HG03442 (cell line): ENCODE data around the gene NR2E3.

Experiments
- ATAC-seq: cut with Tn5 transposase; IDR thresholded peaks from one replicate; pipeline ENCODE4 v1.9.1; 2021; ENCODE audit warnings: mild to moderate bottlenecking, moderate library complexity; ENCODE audit not compliant: unreplicated experiment

Gene NR2E3

GRCh38 chr15:71790081-71790480 is 20.3 kb upstream of the NR2E3 start:
- no peak for ATAC-seq

DNA sequence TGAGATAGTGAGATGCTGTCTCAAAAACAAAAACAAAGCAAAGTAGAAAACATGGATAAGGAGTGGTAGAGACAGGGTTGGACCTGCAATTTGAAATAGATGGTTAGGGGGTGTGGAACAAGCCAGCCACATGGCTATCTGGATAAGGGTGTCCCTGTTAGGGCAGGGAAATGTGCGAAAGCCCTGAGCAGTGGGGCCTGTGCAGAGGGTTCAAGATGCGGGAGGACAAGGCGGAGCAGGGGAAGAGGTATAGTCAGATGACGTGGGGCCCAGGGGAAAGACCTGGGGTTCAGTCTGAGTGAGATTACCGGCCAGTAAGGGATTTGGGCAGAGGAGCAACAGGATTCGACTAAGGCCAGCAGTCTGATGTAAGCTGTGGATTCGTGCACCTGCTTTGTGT is 18.4 kb upstream of the NR2E3 start:
- no peak for ATAC-seq

GRCh38 chr15:71792521-71792920 is 17.8 kb upstream of the NR2E3 start:
- ATAC-seq: no peak

- no peak for ATAC-seq
Measured at GRCh38 chr15:71798641-71799040, 11.7 kb upstream of the NR2E3 start.

DNA sequence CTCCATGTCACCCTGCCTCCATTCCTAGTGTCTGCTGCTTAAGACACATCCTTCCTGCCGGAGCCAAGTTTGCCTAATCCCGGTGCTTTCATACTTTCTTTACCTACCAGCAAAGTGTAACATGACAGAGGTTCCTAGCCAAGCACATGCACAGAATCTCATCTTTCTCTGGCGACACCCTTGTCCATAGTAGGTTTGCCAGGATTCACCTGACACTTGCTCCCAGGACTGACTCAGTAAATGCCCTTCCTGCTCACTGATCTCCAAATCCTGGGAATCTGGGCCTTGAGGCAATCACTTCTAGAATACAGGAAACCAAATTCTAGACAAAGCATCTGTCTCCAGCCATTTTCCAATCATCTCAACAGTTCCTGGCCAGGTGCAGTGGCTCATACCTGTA is 10.2 kb upstream of the NR2E3 start:
- no peak for ATAC-seq

- ATAC-seq: no peak
Measured at GRCh38 chr15:71800835-71801745, 9.3 kb upstream of the NR2E3 start.

DNA sequence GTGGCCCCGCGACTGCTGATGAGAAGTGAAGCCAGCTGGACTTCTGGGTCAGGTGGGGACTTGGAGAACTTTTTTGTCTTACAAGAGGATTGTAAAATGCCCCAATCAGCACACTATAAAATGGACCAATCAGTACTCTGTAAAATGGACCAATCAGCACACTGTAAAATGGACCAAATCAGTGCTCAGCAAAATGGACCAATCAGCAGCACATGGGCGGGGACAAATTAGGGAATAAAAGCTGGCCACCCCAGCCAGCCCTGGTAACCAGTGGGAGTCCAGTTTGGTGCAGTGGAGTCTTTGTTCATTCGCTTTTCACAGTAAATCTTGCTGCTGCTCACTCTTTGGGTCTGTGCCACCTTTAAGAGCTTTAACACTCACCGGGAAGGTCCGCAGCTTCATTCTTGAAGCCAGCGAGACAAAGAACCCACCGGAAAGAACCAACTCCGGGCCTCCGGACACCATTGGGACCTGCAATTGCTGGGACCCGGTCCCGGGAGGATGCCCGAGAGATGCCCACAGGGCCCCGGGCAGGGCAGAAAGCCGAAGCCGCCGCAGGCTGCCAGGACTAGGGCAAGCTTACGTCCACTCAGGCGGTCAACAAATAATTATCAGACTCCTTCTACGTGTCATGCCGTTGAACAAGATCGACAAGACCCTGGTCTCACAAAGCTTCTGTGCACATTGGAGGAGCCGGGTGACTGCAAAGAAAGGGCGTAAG is 8.3 kb upstream of the NR2E3 start:
- no peak for ATAC-seq

DNA sequence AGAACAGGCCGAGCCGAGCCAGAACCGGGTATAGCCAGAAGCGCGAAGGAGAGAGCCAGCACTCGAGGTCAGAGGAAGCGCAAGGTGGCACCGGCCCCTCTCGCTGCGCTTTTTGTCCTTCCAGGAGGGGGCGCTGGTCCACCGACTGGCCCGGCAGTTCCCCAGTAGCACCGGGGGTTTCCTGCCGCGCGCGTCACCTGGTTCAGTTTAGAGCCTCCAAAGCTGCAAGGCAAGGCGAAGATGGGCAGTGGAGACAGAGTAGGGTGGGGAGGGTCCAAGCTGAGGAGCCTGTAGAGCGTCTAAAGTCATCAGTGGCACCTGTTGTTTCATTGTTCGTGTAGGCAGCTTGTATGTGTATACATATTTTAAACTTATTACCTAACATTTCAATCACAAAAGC is 7.6 kb upstream of the NR2E3 start:
- no peak for ATAC-seq

GRCh38 chr15:71804226-71804625 is 6.1 kb upstream of the NR2E3 start:
- peak; percentile 36 for ATAC-seq

DNA sequence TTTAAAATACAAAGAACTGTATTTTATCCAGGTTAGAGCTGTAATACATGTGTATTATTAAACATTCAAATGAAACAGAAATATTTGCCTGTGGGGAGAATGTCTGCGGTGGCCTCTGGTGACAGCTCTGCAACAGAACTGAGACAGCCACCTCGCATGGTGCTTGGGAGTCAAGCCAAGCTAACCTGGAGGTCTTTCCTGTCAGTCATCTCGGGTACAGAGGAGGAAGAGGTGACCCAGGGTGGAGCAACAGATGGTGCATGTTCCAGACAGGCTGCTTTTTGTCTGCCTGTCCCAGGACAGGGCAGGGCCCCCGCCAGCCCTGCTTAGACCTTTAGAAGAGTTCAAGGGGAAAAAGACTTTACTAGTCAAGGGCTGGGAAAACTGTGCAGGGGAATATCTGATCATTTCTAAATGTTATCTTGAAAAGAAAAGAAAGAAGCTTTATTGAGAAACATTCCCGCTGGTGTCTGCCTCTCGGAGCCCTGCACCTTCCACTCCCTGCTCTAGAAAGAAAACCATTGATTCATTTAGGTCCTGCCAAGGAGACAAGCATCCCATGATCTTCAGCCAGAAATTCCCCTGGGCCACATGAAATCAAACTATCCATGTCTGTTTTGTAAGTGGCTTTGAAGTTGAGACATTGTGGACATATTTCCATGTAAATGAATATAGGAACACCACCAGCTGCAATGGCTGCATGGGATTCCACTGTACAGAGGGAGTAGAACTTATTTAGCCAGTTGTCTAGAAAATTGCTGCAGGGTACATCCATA is 5.5 kb upstream of the NR2E3 start:
- peak; percentile 54 for ATAC-seq

DNA sequence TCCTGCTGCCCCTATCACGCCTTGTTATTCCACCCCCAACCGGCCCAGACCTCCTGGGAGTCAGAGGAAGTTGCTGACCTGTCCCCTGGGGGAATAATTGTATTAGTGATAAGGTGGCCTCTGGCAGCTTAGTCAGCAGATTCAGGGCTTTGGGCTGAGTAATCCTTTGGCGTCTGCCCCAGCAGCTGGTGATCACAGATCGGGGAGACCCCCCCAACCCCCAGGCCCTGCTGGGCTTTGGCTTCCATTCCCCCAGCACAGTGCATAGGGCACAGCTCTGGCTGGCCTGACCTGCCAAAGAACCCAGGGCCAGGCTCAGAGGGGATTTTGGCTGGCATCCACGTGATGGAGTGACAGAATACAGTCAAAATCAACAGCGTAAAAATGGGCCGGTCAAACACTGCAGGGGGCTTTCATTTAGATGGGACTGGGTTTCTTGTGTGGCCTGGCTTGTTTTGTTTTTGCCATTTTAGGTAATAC is 3.9 kb upstream of the NR2E3 start:
- no peak for ATAC-seq

DNA sequence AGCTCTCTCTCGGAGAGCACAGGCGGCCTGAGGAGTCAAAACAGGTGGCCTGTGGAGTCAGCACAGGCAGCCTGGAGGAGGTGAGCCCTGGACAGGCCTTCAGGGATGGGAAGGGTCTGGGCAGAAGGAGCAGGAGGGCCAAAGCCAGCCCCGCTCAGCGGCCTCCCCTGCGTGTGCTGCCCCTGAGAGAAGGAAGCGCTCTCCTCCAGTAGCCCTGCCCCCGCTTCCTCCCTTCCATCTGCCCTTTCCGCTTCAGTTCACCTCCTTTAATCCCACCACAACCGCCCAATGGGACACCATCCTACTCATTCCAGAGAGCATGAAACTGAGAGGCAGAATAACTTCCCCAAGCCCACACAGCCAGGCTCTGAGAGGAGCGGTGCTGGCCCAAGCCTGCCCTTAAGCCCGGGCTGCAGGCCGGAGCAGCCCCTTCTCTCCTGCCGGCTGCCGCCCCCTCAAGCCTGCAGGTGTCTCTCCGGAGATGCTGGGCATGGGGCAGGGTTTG is 3.2 kb upstream of the NR2E3 start:
- ATAC-seq: no peak

DNA sequence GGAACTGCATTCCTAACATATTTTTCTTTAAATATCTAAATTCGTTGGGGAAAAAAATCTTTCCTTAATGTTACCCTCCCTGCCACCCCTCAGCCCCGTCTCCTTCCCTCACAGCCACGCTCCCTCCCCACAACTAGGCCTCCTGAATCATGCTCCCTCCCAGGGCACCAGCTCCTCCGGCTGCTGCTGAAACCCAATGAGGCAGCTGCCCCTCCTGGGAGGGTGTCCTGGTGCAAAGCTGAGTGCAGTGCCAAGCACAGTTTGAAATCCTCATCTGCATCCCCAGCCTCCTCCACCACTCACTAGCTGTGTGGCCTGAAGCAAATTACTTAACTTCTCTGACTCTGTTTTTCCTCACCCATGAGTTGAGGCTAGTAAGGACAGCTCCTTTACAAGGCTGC is 2.7 kb upstream of the NR2E3 start:
- ATAC-seq: no peak

DNA sequence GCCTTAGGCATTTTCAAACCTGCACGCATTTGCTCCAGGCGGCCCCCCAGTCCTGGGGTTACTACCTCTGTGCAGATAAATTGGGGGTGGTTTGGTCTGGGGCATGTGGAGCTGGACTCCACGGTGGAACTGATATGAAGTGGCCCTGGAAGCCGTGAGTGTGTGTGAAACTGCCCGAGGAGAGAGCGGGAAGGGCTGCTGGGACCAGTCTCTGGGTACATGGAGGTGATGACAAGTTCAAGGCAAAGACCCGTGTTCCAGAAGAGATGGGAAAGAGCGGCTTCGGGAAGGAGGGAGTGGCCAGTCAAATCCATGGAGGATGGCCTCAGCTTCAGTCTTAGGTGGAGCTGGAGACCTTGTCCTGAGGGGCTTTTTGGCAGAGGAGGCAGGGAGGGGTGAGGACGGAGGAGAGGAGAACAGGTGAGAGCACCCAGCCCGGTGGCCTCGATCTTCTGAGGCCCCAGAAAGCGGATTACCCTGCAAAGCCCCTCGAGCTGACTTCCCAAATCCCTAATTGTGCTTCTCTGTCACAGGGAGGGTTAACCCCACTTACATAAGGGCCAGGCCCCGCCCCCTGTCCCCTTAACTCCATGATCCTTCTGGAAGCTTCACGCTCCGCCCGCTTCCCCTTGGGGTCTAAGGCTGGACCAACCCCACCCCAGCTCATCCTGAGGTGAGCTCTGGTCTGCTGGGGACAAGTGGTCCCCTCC is 1.9 kb upstream of the NR2E3 start:
- ATAC-seq: no peak

GRCh38 chr15:71809346-71809745 is 1.0 kb upstream of the NR2E3 start:
- ATAC-seq: no peak

DNA sequence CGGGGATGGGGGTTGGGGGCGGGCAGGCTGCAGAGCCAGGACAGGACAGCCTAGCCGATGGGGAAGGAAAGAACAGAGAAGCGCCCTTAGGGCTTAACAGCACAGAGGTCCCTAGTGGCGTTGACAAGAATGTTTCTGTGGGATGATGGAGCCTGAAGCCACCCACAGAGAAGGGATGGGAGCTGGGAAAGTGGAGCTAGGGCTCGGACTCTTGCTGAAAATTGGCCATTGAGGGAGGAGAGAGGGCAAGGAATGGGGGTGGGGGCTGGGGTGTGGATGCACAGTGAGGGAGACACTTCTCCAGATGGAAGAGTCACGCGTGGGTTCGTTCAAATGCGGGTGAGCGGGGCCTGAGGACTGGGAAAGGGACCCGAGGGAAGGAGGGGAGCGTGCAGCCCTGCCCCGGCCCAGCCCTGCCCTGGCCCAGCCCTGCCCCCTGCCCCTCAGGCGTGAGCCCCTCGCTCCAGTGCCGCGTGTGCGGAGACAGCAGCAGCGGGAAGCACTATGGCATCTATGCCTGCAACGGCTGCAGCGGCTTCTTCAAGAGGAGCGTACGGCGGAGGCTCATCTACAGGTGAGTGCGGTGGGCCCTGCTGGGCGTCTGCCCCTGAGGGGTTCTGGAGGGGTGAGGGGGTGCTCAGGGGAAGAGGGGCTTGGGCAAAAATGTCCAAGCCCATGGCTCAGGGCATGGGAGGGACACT is 832 bp downstream of the NR2E3 start:
- no peak for ATAC-seq

DNA sequence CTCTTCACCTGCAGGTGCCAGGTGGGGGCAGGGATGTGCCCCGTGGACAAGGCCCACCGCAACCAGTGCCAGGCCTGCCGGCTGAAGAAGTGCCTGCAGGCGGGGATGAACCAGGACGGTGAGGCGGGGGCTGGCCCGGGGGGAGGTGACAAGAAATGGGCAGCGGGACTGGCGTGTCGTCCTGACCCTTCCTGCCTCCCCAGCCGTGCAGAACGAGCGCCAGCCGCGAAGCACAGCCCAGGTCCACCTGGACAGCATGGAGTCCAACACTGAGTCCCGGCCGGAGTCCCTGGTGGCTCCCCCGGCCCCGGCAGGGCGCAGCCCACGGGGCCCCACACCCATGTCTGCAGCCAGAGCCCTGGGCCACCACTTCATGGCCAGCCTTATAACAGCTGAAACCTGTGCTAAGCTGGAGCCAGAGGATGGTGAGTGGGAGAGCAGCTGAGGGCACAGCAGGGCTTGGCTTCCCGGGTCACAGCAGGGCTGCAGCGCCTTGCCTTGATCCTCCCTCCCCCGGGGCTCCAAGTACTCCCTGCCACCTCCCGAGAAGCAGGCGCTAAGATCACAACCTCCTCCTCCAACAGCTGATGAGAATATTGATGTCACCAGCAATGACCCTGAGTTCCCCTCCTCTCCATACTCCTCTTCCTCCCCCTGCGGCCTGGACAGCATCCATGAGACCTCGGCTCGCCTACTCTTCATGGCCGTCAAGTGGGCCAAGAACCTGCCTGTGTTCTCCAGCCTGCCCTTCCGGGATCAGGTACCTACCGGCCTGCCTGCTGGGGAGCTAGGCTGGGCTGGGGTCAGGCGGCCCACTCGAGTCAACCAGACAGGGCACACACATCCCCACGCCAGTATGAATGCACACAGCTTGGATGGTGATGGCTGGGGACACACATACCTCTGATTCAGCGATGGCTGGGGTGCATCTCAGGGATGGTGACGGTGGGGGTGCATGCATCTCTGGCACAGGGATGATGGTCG is 1.7 kb downstream of the NR2E3 start:
- ATAC-seq: no peak

DNA sequence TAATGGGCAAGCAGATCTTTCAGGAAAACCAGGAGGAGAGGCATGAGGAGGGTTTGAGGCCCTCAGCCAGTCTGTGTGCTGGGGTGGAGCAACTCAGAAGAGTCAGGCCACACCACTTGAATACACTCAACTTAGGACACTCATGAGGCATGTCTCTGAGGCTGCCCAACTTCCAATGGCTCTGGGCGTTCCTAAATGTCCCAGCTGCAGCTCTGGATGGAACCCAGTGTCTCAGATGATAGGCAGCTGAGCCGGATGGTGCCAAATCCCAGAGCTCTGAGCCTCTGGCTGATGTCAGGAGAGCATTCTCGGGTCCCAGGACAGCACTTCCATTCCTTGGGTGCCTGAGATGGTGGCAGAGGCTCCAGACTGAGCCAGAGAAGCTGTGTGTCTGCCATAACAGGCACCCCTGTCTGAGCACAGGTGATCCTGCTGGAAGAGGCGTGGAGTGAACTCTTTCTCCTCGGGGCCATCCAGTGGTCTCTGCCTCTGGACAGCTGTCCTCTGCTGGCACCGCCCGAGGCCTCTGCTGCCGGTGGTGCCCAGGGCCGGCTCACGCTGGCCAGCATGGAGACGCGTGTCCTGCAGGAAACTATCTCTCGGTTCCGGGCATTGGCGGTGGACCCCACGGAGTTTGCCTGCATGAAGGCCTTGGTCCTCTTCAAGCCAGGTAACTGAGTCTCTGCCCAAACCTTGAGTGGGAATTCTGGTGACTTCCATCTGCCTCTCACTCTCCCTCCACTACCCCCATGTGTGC is 2.8 kb downstream of the NR2E3 start:
- ATAC-seq: no peak
